GM23338 (cell line): ENCODE measurements around the gene TBCD. TPM values are rescaled to one million over a fixed set of nuclear protein-coding genes. Genes with fewer than 3 reads are reported as not detected.

ENCODE experiments used
- ATAC-seq: fragments of 200-7000 bp; cut with Tn5 transposase; 3 replicates; pipeline ENCODE4 v1.9.1; 2020
- DNase-seq: peaks from one replicate; pipeline ENCODE4 v3.0.0-alpha.2; 2015; ENCODE audit warnings: low spot score
- H2AFZ ChIP-seq: fragments of 200-600 bp; sonication (generic); 2 replicates; pipeline ENCODE4 v1.8.0; 2016; ENCODE audit warnings: antibody characterized with exemption, mild to moderate bottlenecking, moderate library complexity
- H3F3A ChIP-seq: fragments of 200-600 bp; sonication (generic); replicated peaks from 2 replicates; pipeline ENCODE4 v1.8.0; 2017; ENCODE audit warnings: antibody characterized with exemption, mixed run types, low read depth
- H3K27ac ChIP-seq: fragments of 200-600 bp; sonication (generic); 2 replicates; pipeline ENCODE4 v1.6.1; 2016; ENCODE audit warnings: low read depth
- H3K27me3 ChIP-seq: fragments of 200-600 bp; sonication (generic); 2 replicates; pipeline ENCODE4 v1.8.0; 2016; ENCODE audit warnings: mild to moderate bottlenecking, mixed run types, moderate library complexity; ENCODE audit not compliant: insufficient read depth
- H3K36me3 ChIP-seq: fragments of 200-600 bp; sonication (generic); 2 replicates; pipeline ENCODE4 v1.8.0; 2016; ENCODE audit warnings: mild to moderate bottlenecking; ENCODE audit not compliant: insufficient read depth
- H3K4me1 ChIP-seq: fragments of 200-600 bp; sonication (generic); 2 replicates; pipeline ENCODE4 v1.8.0; 2016; ENCODE audit warnings: mild to moderate bottlenecking, moderate library complexity; ENCODE audit not compliant: insufficient read depth
- H3K4me2 ChIP-seq: fragments of 200-600 bp; sonication (generic); 2 replicates; pipeline ENCODE4 v1.7.1; 2017; ENCODE audit warnings: mixed run types
- H3K4me3 ChIP-seq: fragments of 200-600 bp; sonication (generic); 2 replicates; pipeline ENCODE4 v1.6.1; 2016; ENCODE audit warnings: mixed run types
- H3K79me2 ChIP-seq: fragments of 200-600 bp; sonication (generic); replicated peaks from 2 replicates; pipeline ENCODE4 v1.8.0; 2017; ENCODE audit warnings: mild to moderate bottlenecking; ENCODE audit not compliant: insufficient read depth
- H3K9me2 ChIP-seq: fragments of 200-600 bp; sonication (generic); 2 replicates; pipeline ENCODE4 v1.8.0; 2017; ENCODE audit not compliant: insufficient read depth
- H4K20me1 ChIP-seq: fragments of 200-600 bp; sonication (generic); replicated peaks from 2 replicates; pipeline ENCODE4 v1.8.0; 2017; ENCODE audit warnings: mild to moderate bottlenecking; ENCODE audit not compliant: insufficient read depth
- H3K27ac Mint-ChIP-seq: 2 replicates; pipeline ENCODE4 v1.8.0; 2020; ENCODE audit warnings: inconsistent platforms, mild to moderate bottlenecking, moderate library complexity, mixed read lengths
- H3K27me3 Mint-ChIP-seq: 3 replicates; pipeline ENCODE4 v1.8.0; 2022; ENCODE audit warnings: low read depth, mild to moderate bottlenecking, moderate library complexity, mixed read lengths, inconsistent platforms; ENCODE audit not compliant: insufficient read depth, poor library complexity
- H3K36me3 Mint-ChIP-seq: 3 replicates; pipeline ENCODE4 v1.8.0; 2021; ENCODE audit warnings: low read depth, mild to moderate bottlenecking, inconsistent platforms, moderate library complexity, mixed read lengths
- H3K4me1 Mint-ChIP-seq: 3 replicates; pipeline ENCODE4 v1.8.0; 2020; ENCODE audit warnings: mild to moderate bottlenecking, inconsistent platforms, mixed read lengths
- H3K4me3 Mint-ChIP-seq: 3 replicates; pipeline ENCODE4 v1.8.0; 2021; ENCODE audit warnings: moderate library complexity, mild to moderate bottlenecking, inconsistent platforms, mixed read lengths
- H3K9me3 Mint-ChIP-seq: 3 replicates; pipeline ENCODE4 v1.8.0; 2020; ENCODE audit warnings: moderate library complexity, mild to moderate bottlenecking, inconsistent platforms, mixed read lengths
- CREB1 ChIP-seq: fragments of 250-450 bp; sonication (Bioruptor Pico); IDR thresholded peaks from 2 replicates; pipeline ENCODE4 v1.5.0; 2020; ENCODE audit warnings: low read depth, mild to moderate bottlenecking, moderate library complexity
- CTCF ChIP-seq, 2 experiments: fragments of 200-600 bp in 1 of 2; sonication (generic) in 1 of 2; conservative IDR thresholded peaks; 2 replicates each; pipeline versions ENCODE4 v1.5.1 to v1.6.1; 2016 to 2017; ENCODE audit warnings: antibody characterized with exemption in 2 of 2, low read depth in 2 of 2, mild to moderate bottlenecking in 2 of 2, moderate library complexity in 1 of 2
- ETS1 ChIP-seq: IDR thresholded peaks from 2 replicates; pipeline ENCODE4 v1.6.1; 2016; ENCODE audit warnings: antibody characterized with exemption
- EZH2 ChIP-seq: fragments of 200-600 bp; sonication (generic); IDR thresholded peaks from one replicate; pipeline ENCODE4 v1.8.0; 2017; ENCODE audit warnings: antibody characterized with exemption, mild to moderate bottlenecking, low read depth; ENCODE audit not compliant: unreplicated experiment
- EZH2phosphoT487 ChIP-seq: fragments of 200-600 bp; sonication (generic); IDR thresholded peaks from one replicate; pipeline ENCODE4 v1.8.1; 2018; ENCODE audit warnings: antibody characterized with exemption; ENCODE audit not compliant: unreplicated experiment
- JUNB ChIP-seq: IDR thresholded peaks from one replicate; pipeline ENCODE4 v1.6.1; 2016; ENCODE audit warnings: antibody characterized with exemption; ENCODE audit not compliant: unreplicated experiment
- NANOG ChIP-seq: IDR thresholded peaks from 2 replicates; pipeline ENCODE4 v1.6.1; 2016; ENCODE audit warnings: antibody characterized with exemption, borderline replicate concordance
- POLR2AphosphoS5 ChIP-seq: IDR thresholded peaks from 2 replicates; pipeline ENCODE4 v1.6.1; 2016; ENCODE audit warnings: antibody characterized with exemption, low read depth
- REST ChIP-seq: IDR thresholded peaks from one replicate; pipeline ENCODE4 v1.6.1; 2018; ENCODE audit warnings: antibody characterized with exemption; ENCODE audit not compliant: unreplicated experiment
- STAT1 ChIP-seq: IDR thresholded peaks from one replicate; pipeline ENCODE4 v1.6.1; 2016; ENCODE audit warnings: antibody characterized with exemption; ENCODE audit not compliant: unreplicated experiment
- ZNF114 ChIP-seq: fragments of 250-450 bp; sonication (Bioruptor Pico); IDR thresholded peaks from 2 replicates; pipeline ENCODE4 v1.5.0; 2020; ENCODE audit warnings: mild to moderate bottlenecking, moderate library complexity
- ZNF331 ChIP-seq: fragments of 250-450 bp; sonication (Bioruptor Pico); IDR thresholded peaks from 2 replicates; pipeline ENCODE4 v1.5.0; 2020; ENCODE audit warnings: low read depth, mild to moderate bottlenecking, moderate library complexity
- ZNF462 ChIP-seq: fragments of 250-450 bp; sonication (Bioruptor Pico); IDR thresholded peaks from 2 replicates; pipeline ENCODE4 v1.5.0; 2020; ENCODE audit warnings: mild to moderate bottlenecking, moderate library complexity
- polyA plus RNA-seq: library from polyadenylated mRNA; unstranded; fragments of >200 nt; fragmentation: Nextera tagmentation; extraction: Ambion mirVana; gene quantifications from 2 replicates; pipeline ENCODE4 v1.2.1, GENCODE V29; 2016
- total RNA-seq: library from RNA; depleted of rRNA; stranded (reverse); fragments of >200 nt; shearing (Covaris generic); gene quantifications from 2 replicates; pipeline ENCODE4 v1.2.3, GENCODE V29; 2014

Gene TBCD
- total and polyA plus RNA-seq, 2 experiments from 2014 or later = 75.0 to 116 TPM

- no peak overlapping the region; the same call in 1 of the 2 replicates for H3K27ac Mint-ChIP-seq
Measured at GRCh38 chr17:82884970-82885353, 133.1 kb downstream of the TBCD start.

More at GRCh38 chr17:82884970-82885353, 133.1 kb downstream of the TBCD start:
- Histone ChIP-seq H3K27me3 (no peaks in the 10 kb centered on the region), H2AFZ (no peak overlapping the region), H3K79me2 (peaks cover 40% of the 10 kb centered on the region), H3F3A (0 out of 2 replicates have a peak, but pooled peaks cover 4% of the 10 kb centered on the region), H3K4me1 (no peaks in the 10 kb centered on the region), H3K4me2 (no peak overlapping the region), H3K4me3 (no peak overlapping the region), H3K9me2 (no peaks in the 10 kb centered on the region), H3K27ac (no peak overlapping the region), H3K36me3 (no peaks in the 10 kb centered on the region), H4K20me1 (peaks cover 7% of the 10 kb centered on the region)
- ATAC-seq (no peak), DNase-seq (no peak)
- Mint-ChIP-seq H3K4me3 (no peak overlapping the region), H3K4me1 (peaks cover 44% of the 10 kb centered on the region), H3K9me3 (no peaks in the 10 kb centered on the region), H3K27me3 (peaks cover 3% of the 10 kb centered on the region), H3K36me3 (peaks cover 23% of the 10 kb centered on the region)
- TF ChIP-seq ZNF331 (CRISPR knock-in tag) (no peak), EZH2phosphoT487 (no peak), CTCF (conservative IDR thresholded peaks at IDR 0.05; ENCODE audit: low read depth in 2 of 2) (no peak), EZH2 (no peak), STAT1 (no peak), JUNB (no peak), NANOG (no peak), REST (no peak), ZNF114 (CRISPR knock-in tag) (no peak), ZNF462 (CRISPR knock-in tag) (no peak), POLR2AphosphoS5 (no peak), ETS1 (no peak), CREB1 (CRISPR knock-in tag) (no peak)
